ENCODE results near the gene VPS18. TPM values are rescaled to one million over a fixed set of nuclear protein-coding genes. Genes with fewer than 3 reads are reported as not detected.

The VPS18 gene
- total RNA-seq, 2 donors from 2014 or later, result 7.2 to 8.4 TPM

DNA sequence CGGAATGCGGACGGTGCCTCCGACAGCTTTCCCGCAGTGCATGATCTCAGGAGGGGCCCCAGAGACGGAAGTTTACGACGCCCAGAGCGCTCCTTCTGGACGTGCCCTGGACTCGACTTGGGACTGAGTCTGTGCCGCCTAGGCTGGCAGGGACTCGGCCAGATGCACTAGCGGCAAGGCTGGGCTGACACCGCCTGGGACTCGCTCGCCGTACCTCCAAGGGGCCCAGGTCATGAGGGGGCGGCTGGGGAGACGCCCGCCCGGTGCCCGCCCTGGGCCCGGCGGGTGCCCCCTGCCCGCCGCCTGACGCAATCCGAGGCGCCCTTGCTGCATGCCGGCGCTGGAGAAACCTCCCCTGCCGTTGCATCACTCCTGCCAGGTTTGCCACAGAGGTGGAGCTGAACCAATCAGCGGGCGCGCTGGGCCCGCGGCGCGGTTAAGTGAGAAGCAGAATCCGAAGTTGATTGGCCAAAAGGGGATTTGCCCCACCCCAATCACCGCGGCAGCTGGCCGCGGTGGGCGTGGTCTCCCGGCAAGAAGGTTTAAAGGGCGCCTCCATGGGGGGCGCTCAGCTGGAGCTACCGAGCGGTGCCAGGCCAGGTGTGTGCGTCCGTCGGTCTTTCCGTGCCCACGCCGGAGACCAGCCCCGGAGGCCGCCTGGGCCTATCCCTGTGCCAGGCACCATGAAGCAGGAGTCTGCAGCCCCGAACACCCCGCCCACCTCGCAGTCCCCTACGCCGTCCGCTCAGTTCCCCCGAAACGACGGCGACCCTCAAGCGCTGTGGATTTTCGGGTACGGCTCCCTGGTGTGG is 58.9 kb downstream of the VPS18 start, which contains the start of gene CHAC1:
Gene CHAC1 (plus strand): TSS at position 571 of the 812 bp plus-strand sequence. CDS start 113 bp downstream, at position 684.
- peaks cover 5 to 9% of the 10 kb centered on the region in 2 donors for H3K36me3 Mint-ChIP-seq
- ATAC-seq, result peak; percentile 95
- H3K9me3 Mint-ChIP-seq, result no peaks in the 10 kb centered on the region
- H3K27ac Mint-ChIP-seq, result peak within 1 kb of the TSS; percentile 91 to 96
- peak; percentile 95 to 97 for DNase-seq (ENCODE audit: low spot score in 2 of 2)

Other genes starting within 250 kb of the VPS18 start
- gene RAD51, start 199.3 kb upstream of the VPS18 start, total RNA-seq, result 10 to 100 TPM; 39.5 to 79.9 TPM
- gene RMDN3, start 139.2 kb upstream of the VPS18 start, total RNA-seq, result 10 to 100 TPM; 18.5 to 23.1 TPM
- gene GCHFR, start 130.4 kb upstream of the VPS18 start, total RNA-seq, result 10 to 100 TPM; 15.9 to 72.6 TPM
- 1 to 10 TPM in 1 of 2 donors, under 1 TPM in 1; 0.52 to 2.0 TPM for gene C15orf62, start 124.5 kb upstream of the VPS18 start, total RNA-seq
- gene ZFYVE19, start 87.4 kb upstream of the VPS18 start, total RNA-seq, result 10 to 100 TPM; 24.6 to 26.6 TPM
- 10 to 100 TPM; 20.2 to 36.1 TPM for gene DNAJC17, start 87.0 kb upstream of the VPS18 start, total RNA-seq
- gene PPP1R14D, start 65.7 kb upstream of the VPS18 start, total RNA-seq, result not detected
- gene SPINT1, start 50.4 kb upstream of the VPS18 start, total RNA-seq, result 1 to 10 TPM; 6.9 to 10.0 TPM
- under 1 TPM in 1 of 2 donors, not detected in 1; 0.72 TPM for gene RHOV, start 20.2 kb upstream of the VPS18 start, total RNA-seq
- gene DLL4, start 34.9 kb downstream of the VPS18 start, total RNA-seq, result under 1 TPM in 1 of 2 donors, not detected in 1; 0.16 TPM
- 10 to 100 TPM; 12.9 to 16.3 TPM for gene CHAC1, start 59.0 kb downstream of the VPS18 start, total RNA-seq
- gene INO80, start 221.8 kb downstream of the VPS18 start, total RNA-seq, result 10 to 100 TPM; 22.9 to 28.1 TPM